Activated CD4-positive, alpha-beta T cell treated with anti-CD3 and anti-CD28 coated beads, Interleukin-2, amount 50 U/mL, for 4 hours (primary cell): Measurements from ENCODE around the gene EDN2.

Experiments used
- DNase-seq, 2 experiments: peaks; one replicate each; pipeline ENCODE4 v3.0.0-alpha.2; 2020

Gene EDN2

GRCh38 chr1:41484402-41485241 is at the start of gene EDN2:
Gene EDN2, minus strand, starts transcription at chr1:41484683. Its CDS starts 82 bp downstream, at chr1:41484601.
- no peak for DNase-seq

GRCh38 chr1:41533731-41534080 is 49.2 kb upstream of the EDN2 start:
- DNase-seq = no peak

- DNase-seq = no peak
These were observed 48.7 kb upstream of the EDN2 start for GRCh38 chr1:41533016-41533730.

- DNase-seq = no peak
These were observed 47.9 kb upstream of the EDN2 start for GRCh38 chr1:41532206-41532975.

GRCh38 chr1:41530411-41530810 is 45.9 kb upstream of the EDN2 start:
- no peak for DNase-seq

GRCh38 chr1:41529621-41530395 is 45.3 kb upstream of the EDN2 start:
- DNase-seq = no peak

GRCh38 chr1:41528726-41529605 is 44.5 kb upstream of the EDN2 start:
- no peak for DNase-seq

GRCh38 chr1:41528106-41528505 is 43.6 kb upstream of the EDN2 start:
- no peak for DNase-seq

GRCh38 chr1:41526956-41527561 is 42.6 kb upstream of the EDN2 start:
- DNase-seq = no peak

GRCh38 chr1:41525891-41526587 is 41.6 kb upstream of the EDN2 start:
- no peak for DNase-seq

- DNase-seq = no peak
These were observed 40.5 kb upstream of the EDN2 start for GRCh38 chr1:41524676-41525675.

- no peak for DNase-seq
These were observed 39.6 kb upstream of the EDN2 start for GRCh38 chr1:41523949-41524675.

- no peak for DNase-seq
These were observed 38.6 kb upstream of the EDN2 start for GRCh38 chr1:41523071-41523470.

- no peak for DNase-seq
These were observed 37.3 kb upstream of the EDN2 start for GRCh38 chr1:41521766-41522165.

GRCh38 chr1:41520951-41521752 is 36.7 kb upstream of the EDN2 start:
- no peak for DNase-seq

- DNase-seq = no peak
These were observed 35.2 kb upstream of the EDN2 start for GRCh38 chr1:41519667-41520066.

- DNase-seq = no peak
These were observed 34.0 kb upstream of the EDN2 start for GRCh38 chr1:41518471-41518870.

- DNase-seq = no peak
These were observed 32.6 kb upstream of the EDN2 start for GRCh38 chr1:41517062-41517438.
